DND-41 (cell line): ENCODE measurements around the gene CD82.

Source experiments
- CTCF ChIP-seq: IDR thresholded peaks from 2 replicates; pipeline ENCODE4 v1.5.1; 2012; ENCODE audit warnings: borderline replicate concordance, low read length, moderate library complexity, mild to moderate bottlenecking; ENCODE audit not compliant: poor library complexity, severe bottlenecking; ENCODE audit errors: extremely low read depth
- EZH2 ChIP-seq: IDR thresholded peaks from 3 replicates; pipeline ENCODE4 v1.6.1; 2012; ENCODE audit warnings: borderline replicate concordance, low read depth, mild to moderate bottlenecking, moderate library complexity, low read length, inconsistent platforms; ENCODE audit not compliant: severe bottlenecking

DNA sequence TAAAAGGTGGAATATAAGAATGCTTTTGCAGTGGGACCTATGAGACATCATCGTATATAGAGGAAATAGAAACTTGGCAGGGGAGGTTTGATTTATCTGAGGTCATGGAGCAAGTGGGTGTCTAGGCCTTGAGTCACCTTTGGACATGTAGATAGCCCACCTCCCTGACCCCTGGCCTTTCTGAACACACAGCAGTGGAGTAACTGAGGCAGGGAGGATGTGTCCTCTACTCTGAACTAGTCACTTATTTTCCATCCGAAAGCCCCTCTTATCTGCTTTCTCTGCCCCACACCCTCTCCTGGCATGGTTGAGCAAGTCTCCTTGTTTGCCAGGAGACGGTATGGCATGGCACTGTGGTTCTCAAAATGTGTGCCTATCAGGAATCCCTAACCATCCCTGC lies 7.9 kb downstream of the CD82 start:
- TF ChIP-seq CTCF: no peak
- no peak for TF ChIP-seq EZH2
